ENCODE measurements around the gene UROC1. TPM values are rescaled to one million over a fixed set of nuclear protein-coding genes. Genes with fewer than 3 reads are reported as not detected.

Gene UROC1
- total and polyA plus RNA-seq, 2 of the 13 experiments (the other 11 are each of a cell fraction or from before 2014, with no cell fraction given): 0.71 to 1.3 TPM

GRCh38 chr3:126474498-126475412 lies 42.8 kb downstream of the UROC1 start (continued):
- TF ChIP-seq, protein P1, sequence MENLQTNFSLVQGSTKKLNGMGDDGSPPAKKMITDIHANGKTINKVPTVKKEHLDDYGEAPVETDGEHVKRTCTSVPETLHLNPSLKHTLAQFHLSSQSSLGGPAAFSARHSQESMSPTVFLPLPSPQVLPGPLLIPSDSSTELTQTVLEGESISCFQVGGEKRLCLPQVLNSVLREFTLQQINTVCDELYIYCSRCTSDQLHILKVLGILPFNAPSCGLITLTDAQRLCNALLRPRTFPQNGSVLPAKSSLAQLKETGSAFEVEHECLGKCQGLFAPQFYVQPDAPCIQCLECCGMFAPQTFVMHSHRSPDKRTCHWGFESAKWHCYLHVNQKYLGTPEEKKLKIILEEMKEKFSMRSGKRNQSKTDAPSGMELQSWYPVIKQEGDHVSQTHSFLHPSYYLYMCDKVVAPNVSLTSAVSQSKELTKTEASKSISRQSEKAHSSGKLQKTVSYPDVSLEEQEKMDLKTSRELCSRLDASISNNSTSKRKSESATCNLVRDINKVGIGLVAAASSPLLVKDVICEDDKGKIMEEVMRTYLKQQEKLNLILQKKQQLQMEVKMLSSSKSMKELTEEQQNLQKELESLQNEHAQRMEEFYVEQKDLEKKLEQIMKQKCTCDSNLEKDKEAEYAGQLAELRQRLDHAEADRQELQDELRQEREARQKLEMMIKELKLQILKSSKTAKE (CRISPR knock-in tag; IDR thresholded peaks at IDR 0.05; ENCODE audit: borderline replicate concordance): no peak
- TF ChIP-seq CEBPB (IDR thresholded peaks at IDR 0.05; ENCODE audit: borderline replicate concordance, low read depth, low read length) (no peak), TMF1 (CRISPR knock-in tag; IDR thresholded peaks at IDR 0.05; ENCODE audit: low read depth) (0 out of 2 replicates have a peak, but pooled peaks have one; percentile 67), TBX2 (CRISPR knock-in tag; IDR thresholded peaks at IDR 0.05; ENCODE audit: borderline replicate concordance) (peak; percentile 22; the same call in 1 of the 2 replicates), ZBTB34 (CRISPR knock-in tag; IDR thresholded peaks at IDR 0.05) (no peak), ZNF263 (CRISPR knock-in tag; IDR thresholded peaks at IDR 0.05) (no peak), PAF1 (CRISPR knock-in tag; IDR thresholded peaks at IDR 0.05) (no peak), EED (CRISPR knock-in tag; IDR thresholded peaks at IDR 0.05) (no peak), ATF6 (CRISPR knock-in tag; conservative IDR thresholded peaks at IDR 0.05) (no peak), RFXAP (CRISPR knock-in tag; IDR thresholded peaks at IDR 0.05; ENCODE audit: borderline replicate concordance) (no peak)
- TF ChIP-seq, protein P2, sequence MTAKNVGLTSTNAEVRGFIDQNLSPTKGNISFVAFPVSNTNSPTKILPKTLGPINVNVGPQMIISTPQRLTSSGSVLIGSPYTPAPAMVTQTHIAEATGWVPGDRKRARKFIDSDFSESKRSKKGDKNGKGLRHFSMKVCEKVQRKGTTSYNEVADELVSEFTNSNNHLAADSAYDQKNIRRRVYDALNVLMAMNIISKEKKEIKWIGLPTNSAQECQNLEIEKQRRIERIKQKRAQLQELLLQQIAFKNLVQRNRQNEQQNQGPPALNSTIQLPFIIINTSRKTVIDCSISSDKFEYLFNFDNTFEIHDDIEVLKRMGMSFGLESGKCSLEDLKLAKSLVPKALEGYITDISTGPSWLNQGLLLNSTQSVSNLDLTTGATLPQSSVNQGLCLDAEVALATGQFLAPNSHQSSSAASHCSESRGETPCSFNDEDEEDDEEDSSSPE (CRISPR knock-in tag; IDR thresholded peaks at IDR 0.05): no peak
- TF ChIP-seq, protein P3, sequence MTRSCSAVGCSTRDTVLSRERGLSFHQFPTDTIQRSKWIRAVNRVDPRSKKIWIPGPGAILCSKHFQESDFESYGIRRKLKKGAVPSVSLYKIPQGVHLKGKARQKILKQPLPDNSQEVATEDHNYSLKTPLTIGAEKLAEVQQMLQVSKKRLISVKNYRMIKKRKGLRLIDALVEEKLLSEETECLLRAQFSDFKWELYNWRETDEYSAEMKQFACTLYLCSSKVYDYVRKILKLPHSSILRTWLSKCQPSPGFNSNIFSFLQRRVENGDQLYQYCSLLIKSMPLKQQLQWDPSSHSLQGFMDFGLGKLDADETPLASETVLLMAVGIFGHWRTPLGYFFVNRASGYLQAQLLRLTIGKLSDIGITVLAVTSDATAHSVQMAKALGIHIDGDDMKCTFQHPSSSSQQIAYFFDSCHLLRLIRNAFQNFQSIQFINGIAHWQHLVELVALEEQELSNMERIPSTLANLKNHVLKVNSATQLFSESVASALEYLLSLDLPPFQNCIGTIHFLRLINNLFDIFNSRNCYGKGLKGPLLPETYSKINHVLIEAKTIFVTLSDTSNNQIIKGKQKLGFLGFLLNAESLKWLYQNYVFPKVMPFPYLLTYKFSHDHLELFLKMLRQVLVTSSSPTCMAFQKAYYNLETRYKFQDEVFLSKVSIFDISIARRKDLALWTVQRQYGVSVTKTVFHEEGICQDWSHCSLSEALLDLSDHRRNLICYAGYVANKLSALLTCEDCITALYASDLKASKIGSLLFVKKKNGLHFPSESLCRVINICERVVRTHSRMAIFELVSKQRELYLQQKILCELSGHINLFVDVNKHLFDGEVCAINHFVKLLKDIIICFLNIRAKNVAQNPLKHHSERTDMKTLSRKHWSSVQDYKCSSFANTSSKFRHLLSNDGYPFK (CRISPR knock-in tag; IDR thresholded peaks at IDR 0.05; ENCODE audit: borderline replicate concordance): no peak; the same call in 1 of the 2 replicates
- TF ChIP-seq, protein P4, sequence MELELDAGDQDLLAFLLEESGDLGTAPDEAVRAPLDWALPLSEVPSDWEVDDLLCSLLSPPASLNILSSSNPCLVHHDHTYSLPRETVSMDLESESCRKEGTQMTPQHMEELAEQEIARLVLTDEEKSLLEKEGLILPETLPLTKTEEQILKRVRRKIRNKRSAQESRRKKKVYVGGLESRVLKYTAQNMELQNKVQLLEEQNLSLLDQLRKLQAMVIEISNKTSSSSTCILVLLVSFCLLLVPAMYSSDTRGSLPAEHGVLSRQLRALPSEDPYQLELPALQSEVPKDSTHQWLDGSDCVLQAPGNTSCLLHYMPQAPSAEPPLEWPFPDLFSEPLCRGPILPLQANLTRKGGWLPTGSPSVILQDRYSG (CRISPR knock-in tag; IDR thresholded peaks at IDR 0.05): no peak
- TF ChIP-seq, protein P5, sequence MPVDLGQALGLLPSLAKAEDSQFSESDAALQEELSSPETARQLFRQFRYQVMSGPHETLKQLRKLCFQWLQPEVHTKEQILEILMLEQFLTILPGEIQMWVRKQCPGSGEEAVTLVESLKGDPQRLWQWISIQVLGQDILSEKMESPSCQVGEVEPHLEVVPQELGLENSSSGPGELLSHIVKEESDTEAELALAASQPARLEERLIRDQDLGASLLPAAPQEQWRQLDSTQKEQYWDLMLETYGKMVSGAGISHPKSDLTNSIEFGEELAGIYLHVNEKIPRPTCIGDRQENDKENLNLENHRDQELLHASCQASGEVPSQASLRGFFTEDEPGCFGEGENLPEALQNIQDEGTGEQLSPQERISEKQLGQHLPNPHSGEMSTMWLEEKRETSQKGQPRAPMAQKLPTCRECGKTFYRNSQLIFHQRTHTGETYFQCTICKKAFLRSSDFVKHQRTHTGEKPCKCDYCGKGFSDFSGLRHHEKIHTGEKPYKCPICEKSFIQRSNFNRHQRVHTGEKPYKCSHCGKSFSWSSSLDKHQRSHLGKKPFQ (CRISPR knock-in tag; IDR thresholded peaks at IDR 0.05; ENCODE audit: insufficient replicate concordance): peak; percentile 3
